Common myeloid progenitor, CD34-positive (primary cell): ENCODE measurements around the gene STON2.

Experiments
- CTCF ChIA-PET: fragments of 350-600 bp; sonication (Branson Sonifier 250); formaldehyde crosslinking; loops from one replicate; lab custom pipeline; 2021; ENCODE audit warnings: antibody characterized with exemption; lab: Charles Lee
- POLR2A ChIA-PET: fragments of 350-600 bp; sonication (Branson Sonifier 250); formaldehyde crosslinking; loops from one replicate; lab custom pipeline; 2021; ENCODE audit warnings: antibody characterized with exemption; lab: Charles Lee
- DNase-seq, 3 donors: peaks; one replicate each; pipeline versions ENCODE4 v3.0.0 to v3.0.0-alpha.2; 2013
- H3K27ac ChIP-seq, 2 experiments: 1 replicate in 1 of 2; 2 replicates in 1 of 2; pipeline ENCODE4 v1.7.0; 2013; ENCODE audit warnings: inconsistent platforms in 2 of 2, low read length in 2 of 2, mild to moderate bottlenecking in 2 of 2, low read depth in 1 of 2, moderate library complexity in 1 of 2; ENCODE audit not compliant: severe bottlenecking in 2 of 2, insufficient read depth in 1 of 2, poor library complexity in 1 of 2
- H3K27me3 ChIP-seq, 5 experiments: replicated peaks in 2 of 5; 1 replicate in 3 of 5; 2 replicates in 2 of 5; pipeline versions ENCODE4 v1.6.1 to v1.7.0; 2013; ENCODE audit warnings: low read length in 4 of 5, mild to moderate bottlenecking in 2 of 5, moderate library complexity in 2 of 5, inconsistent platforms in 1 of 5; ENCODE audit not compliant: insufficient read depth in 5 of 5, control insufficient read depth in 4 of 5
- H3K36me3 ChIP-seq, 4 experiments: 1 replicate in 2 of 4; 2 replicates in 2 of 4; pipeline versions ENCODE4 v1.6.1 to v1.7.0; 2013; ENCODE audit warnings: low read length in 3 of 4, control low read depth in 1 of 4, mild to moderate bottlenecking in 1 of 4; ENCODE audit not compliant: control insufficient read depth in 4 of 4, insufficient read depth in 4 of 4
- H3K4me1 ChIP-seq, 4 experiments: 1 replicate in 3 of 4; 2 replicates in 1 of 4; pipeline versions ENCODE4 v1.6.1 to v1.7.1; 2013; ENCODE audit warnings: low read length in 3 of 4, mild to moderate bottlenecking in 3 of 4, control low read depth in 1 of 4, inconsistent platforms in 1 of 4, moderate library complexity in 1 of 4; ENCODE audit not compliant: control insufficient read depth in 4 of 4, insufficient read depth in 4 of 4; ENCODE audit errors: control extremely low read depth in 1 of 4
- H3K4me3 ChIP-seq, 7 experiments: 1 replicate in 4 of 7; 2 replicates in 3 of 7; pipeline versions ENCODE4 v1.5.1 to v1.7.0; 2013; ENCODE audit warnings: mild to moderate bottlenecking in 7 of 7, low read length in 6 of 7, moderate library complexity in 6 of 7, inconsistent platforms in 2 of 7, low read depth in 2 of 7, control low read depth in 1 of 7; ENCODE audit not compliant: insufficient read depth in 4 of 7, control insufficient read depth in 1 of 7; ENCODE audit errors: extremely low read depth in 1 of 7
- H3K9me3 ChIP-seq, 5 experiments: 1 replicate in 4 of 5; 2 replicates in 1 of 5; pipeline versions ENCODE4 v1.6.1 to v1.7.1; 2013; ENCODE audit warnings: low read length in 4 of 5, mild to moderate bottlenecking in 2 of 5, inconsistent platforms in 1 of 5, low read depth in 1 of 5, moderate library complexity in 1 of 5; ENCODE audit not compliant: control insufficient read depth in 4 of 5, insufficient read depth in 2 of 5; ENCODE audit errors: control extremely low read depth in 1 of 5
- WGBS: methylation state at CpG from one replicate; pipeline ENCODE4 v1.1.5; 2013; ENCODE audit not compliant: insufficient coverage; 5-methylcytosine and 5-hydroxymethylcytosine counted together

Gene STON2

GRCh38 chr14:81295958-81296923, 103.9 kb downstream of the STON2 start:
- 92% methylated on average over 2 of the region's 4 CpGs for WGBS
- POLR2A ChIA-PET, result no interaction called here

DNA sequence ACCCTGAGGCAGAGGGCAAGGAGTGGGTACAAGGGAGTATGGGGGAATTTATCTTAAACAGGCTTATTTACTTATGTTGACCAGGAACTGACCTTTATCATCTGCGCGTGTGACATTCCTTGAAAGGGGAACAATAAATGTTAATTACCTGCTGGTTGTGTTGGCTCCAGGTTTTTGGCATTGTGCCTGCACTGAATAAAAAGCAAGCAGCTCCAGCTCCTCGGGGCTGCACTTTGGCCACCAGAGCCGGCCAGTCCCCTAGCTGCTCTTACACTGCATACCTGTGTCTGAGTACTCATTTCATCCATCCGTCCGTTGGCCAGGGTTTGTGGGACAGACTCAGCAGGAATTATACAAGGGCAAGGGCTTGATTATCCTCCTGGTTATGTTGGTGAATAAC, 110.6 kb downstream of the STON2 start:
- WGBS, result 98% methylated on average over 6 of the region's 6 CpGs
- no peaks in the 10 kb centered on the region for H3K27me3 ChIP-seq
- CTCF ChIA-PET, result interaction anchor here (0.8 to 1.7 kb wide), 4 partner anchors 12 to 164 kb away, joined by 3 to 6 read pairs (median 4); no protein-coding TSS in a partner anchor
- peaks cover 0 to 23% (median 5%) of the 10 kb centered on the region in 4 experiments for H3K36me3 ChIP-seq
- H3K4me3 ChIP-seq, result no peak overlapping the region
- POLR2A ChIA-PET, result no interaction called here
- no peak for DNase-seq
- no peak overlapping the region for H3K27ac ChIP-seq
- H3K4me1 ChIP-seq, result no peaks in the 10 kb centered on the region
- H3K9me3 ChIP-seq, result peaks cover 0 to 8% (median 0%) of the 10 kb centered on the region in 5 experiments

More at GRCh38 chr14:81295958-81296923, 103.9 kb downstream of the STON2 start:
- Histone ChIP-seq H3K27ac (no peak overlapping the region), H3K4me3 (no peak overlapping the region), H3K9me3 (peaks cover 0 to 8% (median 0%) of the 10 kb centered on the region in 5 experiments), H3K4me1 (peaks cover 0 to 24% (median 5%) of the 10 kb centered on the region in 4 experiments), H3K27me3 (no peaks in the 10 kb centered on the region), H3K36me3 (peaks cover 0 to 14% (median 0%) of the 10 kb centered on the region in 4 experiments)
- CTCF ChIA-PET, result interaction anchor here (1.1 to 1.4 kb wide), 2 partner anchors 12 to 14 kb away, joined by 3 read pairs; no protein-coding TSS in a partner anchor
- DNase-seq, result peak in 2 of 3 donors; percentile 32 to 44

DNA sequence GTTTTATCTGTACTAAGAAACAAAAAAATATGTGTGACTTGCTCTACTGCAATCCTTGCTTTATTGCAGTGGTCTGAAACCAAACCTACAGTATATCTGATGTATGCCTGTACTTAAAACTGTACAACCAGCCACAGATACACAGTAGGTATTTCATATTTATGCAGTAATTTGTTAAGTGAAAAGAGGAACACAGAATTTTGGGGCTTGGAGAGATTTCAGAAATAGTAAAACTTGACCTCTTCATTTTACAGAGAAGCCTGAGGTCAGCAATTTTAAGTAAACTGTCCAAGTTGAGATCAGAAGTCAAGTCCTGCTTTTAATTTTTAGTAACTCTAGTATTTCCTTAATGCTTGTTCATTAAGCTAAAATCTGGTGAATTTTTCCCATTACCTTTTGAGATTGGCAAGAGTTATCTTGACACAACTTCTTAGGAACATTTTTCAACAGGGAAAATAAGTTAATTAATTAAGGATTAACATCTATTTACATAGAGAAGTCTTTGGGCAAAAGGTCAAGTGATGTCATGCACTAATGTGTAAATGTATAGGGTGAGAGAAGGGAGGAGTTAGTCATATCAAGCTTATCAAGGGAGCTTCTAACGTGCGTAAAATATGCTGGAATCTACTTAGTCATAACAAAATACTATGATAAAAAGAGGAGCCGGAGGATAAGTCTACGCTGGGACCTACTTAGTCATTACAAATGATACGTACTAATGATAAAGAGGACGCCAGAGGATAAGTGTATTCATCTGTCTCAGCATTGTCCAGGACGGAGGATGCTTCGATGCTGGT, 113.4 kb downstream of the STON2 start:
- CTCF ChIA-PET, result interaction anchor here (0.7 kb wide), 1 partner anchor 17 kb away, joined by 3 read pairs; no protein-coding TSS in a partner anchor

DNA sequence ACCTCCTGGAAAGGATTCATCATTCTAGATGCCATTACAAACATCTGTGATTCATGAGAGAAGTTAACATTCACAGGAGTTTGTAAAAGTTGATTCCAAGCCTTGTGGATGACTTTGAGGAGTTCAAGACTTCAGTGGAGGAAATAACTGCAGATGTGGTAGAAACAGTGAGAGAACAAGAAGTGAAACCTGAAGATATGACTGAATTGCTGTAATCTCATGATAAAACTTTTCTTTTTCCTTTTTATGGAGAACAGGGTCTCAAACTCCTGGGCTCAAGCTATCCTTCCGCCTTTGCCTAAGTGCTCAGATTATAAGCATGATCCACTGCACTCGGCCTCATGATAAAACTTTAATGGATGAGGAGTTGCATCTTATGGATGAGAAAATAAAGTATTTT, 114.9 kb downstream of the STON2 start:
- CTCF ChIA-PET, result interaction anchor here (1.8 kb wide), 1 partner anchor 13 kb away, joined by 4 read pairs; no protein-coding TSS in a partner anchor
- H3K4me3 ChIP-seq, result no peak overlapping the region
- no peaks in the 10 kb centered on the region for H3K9me3 ChIP-seq
- no peaks in the 10 kb centered on the region for H3K27me3 ChIP-seq
- H3K4me1 ChIP-seq, result no peaks in the 10 kb centered on the region
- no peak for DNase-seq
- POLR2A ChIA-PET, result no interaction called here
- H3K36me3 ChIP-seq, result peaks cover 0 to 11% (median 5%) of the 10 kb centered on the region in 4 experiments
- no peak overlapping the region for H3K27ac ChIP-seq
- 100% methylated on average over 1 of the region's 2 CpGs for WGBS

More for the DNA sequence above, 113.4 kb downstream of the STON2 start:
- H3K4me1 ChIP-seq, result no peaks in the 10 kb centered on the region
- 99% methylated on average over 6 of the region's 8 CpGs for WGBS
- H3K27me3 ChIP-seq, result no peaks in the 10 kb centered on the region
- peaks cover 0 to 11% (median 5%) of the 10 kb centered on the region in 4 experiments for H3K36me3 ChIP-seq
- POLR2A ChIA-PET, result no interaction called here
- no peak for DNase-seq
- H3K9me3 ChIP-seq, result no peaks in the 10 kb centered on the region
- no peak overlapping the region for H3K27ac ChIP-seq
- no peak overlapping the region for H3K4me3 ChIP-seq

- H3K4me1 ChIP-seq, result peaks cover 0 to 10% (median 0%) of the 10 kb centered on the region in 4 experiments
- DNase-seq, result no peak
- H3K27ac ChIP-seq, result no peak overlapping the region
- POLR2A ChIA-PET, result no interaction called here
- CTCF ChIA-PET, result no interaction called here
- no peak overlapping the region for H3K4me3 ChIP-seq
- H3K9me3 ChIP-seq, result no peaks in the 10 kb centered on the region
- peaks cover 2 to 23% (median 11%) of the 10 kb centered on the region in 4 experiments for H3K36me3 ChIP-seq
- no peaks in the 10 kb centered on the region for H3K27me3 ChIP-seq
- WGBS, result 100% methylated on average over 1 of the region's 1 CpG
These were observed 118.8 kb downstream of the STON2 start for GRCh38 chr14:81281332-81281731.

DNA sequence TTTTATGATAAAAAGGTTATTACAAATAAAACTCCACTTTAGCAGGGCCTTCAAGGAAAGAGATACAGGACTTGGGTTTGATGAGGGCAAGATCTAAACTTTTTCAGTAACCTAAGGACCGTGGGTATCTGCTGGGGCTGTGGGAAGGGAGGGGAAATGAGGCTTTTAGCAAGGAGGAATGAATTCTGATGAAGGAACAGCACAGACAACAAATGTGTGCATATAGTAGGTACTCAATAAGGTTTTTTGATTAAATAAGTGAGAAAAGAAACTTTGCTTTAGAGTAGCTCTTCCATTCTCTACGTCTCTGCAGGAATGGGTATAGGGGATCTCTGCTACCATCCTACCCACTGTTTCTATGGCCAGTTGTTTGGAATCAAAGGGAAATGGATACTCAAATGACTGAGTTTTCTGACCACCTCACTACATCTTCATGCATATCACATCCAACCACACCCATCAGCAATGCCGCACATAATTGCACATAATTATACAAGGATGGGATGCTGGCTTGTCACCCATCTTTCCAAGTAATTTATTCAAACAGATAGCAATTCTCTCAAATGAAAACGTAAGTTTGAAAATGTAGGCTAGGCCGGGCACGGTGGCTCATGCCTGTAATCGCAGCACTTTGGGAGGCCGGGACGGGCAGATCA, 119.9 kb downstream of the STON2 start:
- no peaks in the 10 kb centered on the region for H3K9me3 ChIP-seq
- no peak overlapping the region for H3K4me3 ChIP-seq
- H3K27ac ChIP-seq, result no peak overlapping the region
- no peaks in the 10 kb centered on the region for H3K27me3 ChIP-seq
- POLR2A ChIA-PET, result no interaction called here
- peaks cover 0 to 12% (median 0%) of the 10 kb centered on the region in 4 experiments for H3K4me1 ChIP-seq
- no peak for DNase-seq
- CTCF ChIA-PET, result no interaction called here
- H3K36me3 ChIP-seq, result peaks cover 2 to 29% (median 16%) of the 10 kb centered on the region in 4 experiments
- WGBS, result 100% methylated on average over 7 of the region's 9 CpGs
